Endothelial cell of umbilical vein (primary cell): ENCODE results near the gene ANAPC7. TPM values are rescaled to one million over a fixed set of nuclear protein-coding genes. Genes with fewer than 3 reads are reported as not detected.

ENCODE experiments used
- BruUV-seq: library from RNA; stranded (reverse); fragments of 400-500 nt; replicated peaks from 2 replicates; lab custom pipeline; 2021; lab: Mats Ljungman, UMichigan
- CTCF ChIA-PET: fragments of 300-600, 350-600 bp; sonication (Branson Sonifier 250); formaldehyde crosslinking; loops from one replicate; lab custom pipeline; 2021; ENCODE audit warnings: antibody characterized with exemption, inconsistent platforms; lab: Charles Lee
- POLR2A ChIA-PET: fragments of 300-600, 350-600 bp; sonication (Branson Sonifier 250); formaldehyde crosslinking; loops from one replicate; lab custom pipeline; 2021; ENCODE audit warnings: antibody characterized with exemption, inconsistent platforms; lab: Charles Lee
- DNase-seq: peaks from one replicate; pipeline ENCODE4 v3.0.0-alpha.2; 2011; ENCODE audit warnings: low read depth, low spot score
- FAIRE-seq: peaks from 2 replicates; lab custom pipeline; 2011; peaks lifted over from hg19 to GRCh38; lab: Jason Lieb, UNC
- H2AFZ ChIP-seq: 2 replicates; pipeline ENCODE4 v1.6.0; 2012; ENCODE audit warnings: low read depth, low read length, control low read depth, inconsistent platforms
- H3K27ac ChIP-seq: 2 replicates; pipeline ENCODE4 v1.5.1; 2011; ENCODE audit warnings: low read depth, mild to moderate bottlenecking, control low read depth, low read length, moderate library complexity; ENCODE audit not compliant: insufficient read depth
- H3K27me3 ChIP-seq, 2 experiments: 2 replicates each; pipeline versions ENCODE4 v1.6.0 to v1.6.1; 2011; ENCODE audit warnings: low read length in 2 of 2, mixed read lengths in 1 of 2; ENCODE audit not compliant: control insufficient read depth in 2 of 2, insufficient read depth in 2 of 2
- H3K36me3 ChIP-seq, 2 experiments: 2 replicates in 1 of 2; 3 replicates in 1 of 2; pipeline ENCODE4 v1.5.1; 2011; ENCODE audit warnings: low read length in 2 of 2, mild to moderate bottlenecking in 1 of 2, moderate library complexity in 1 of 2; ENCODE audit not compliant: control insufficient read depth in 2 of 2, insufficient read depth in 2 of 2; ENCODE audit errors: extremely low read depth in 1 of 2
- H3K4me1 ChIP-seq: 3 replicates; pipeline ENCODE4 v1.5.1; 2011; ENCODE audit warnings: mild to moderate bottlenecking, low read length; ENCODE audit not compliant: control insufficient read depth, insufficient read depth; ENCODE audit errors: extremely low read depth
- H3K4me2 ChIP-seq: 2 replicates; pipeline ENCODE4 v1.6.1; 2011; ENCODE audit warnings: low read length, control low read depth, mixed read lengths; ENCODE audit not compliant: insufficient read depth
- H3K4me3 ChIP-seq, 3 experiments: fragments of 200-600 bp in 1 of 3; sonication (generic), shearing (Covaris generic) in 1 of 3; replicated peaks in 1 of 3; 2 replicates each; pipeline ENCODE4 v1.5.1; 2011 to 2016; ENCODE audit warnings: control low read depth in 3 of 3, low read length in 3 of 3, mild to moderate bottlenecking in 2 of 3, inconsistent platforms in 1 of 3, low read depth in 1 of 3, moderate library complexity in 1 of 3; ENCODE audit not compliant: insufficient read depth in 1 of 3
- H3K79me2 ChIP-seq: 2 replicates; pipeline ENCODE4 v1.6.0; 2012; ENCODE audit warnings: low read length, inconsistent platforms; ENCODE audit not compliant: control insufficient read depth, insufficient read depth
- H3K9ac ChIP-seq: replicated peaks from 2 replicates; pipeline ENCODE3; 2011; ENCODE audit warnings: low read length, control low read depth; ENCODE audit not compliant: insufficient read depth; ENCODE audit errors: extremely low read depth
- H3K9me1 ChIP-seq: replicated peaks from 3 replicates; pipeline ENCODE4 v1.6.0; 2011; ENCODE audit warnings: mild to moderate bottlenecking, low read length; ENCODE audit not compliant: control insufficient read depth, insufficient read depth; ENCODE audit errors: extremely low read depth
- H3K9me3 ChIP-seq: replicated peaks from 2 replicates; pipeline ENCODE4 v1.5.1; 2012; ENCODE audit warnings: low read length, inconsistent platforms; ENCODE audit not compliant: control insufficient read depth, insufficient read depth
- H4K20me1 ChIP-seq: replicated peaks from 2 replicates; pipeline ENCODE3; 2011; ENCODE audit warnings: mild to moderate bottlenecking, low read length; ENCODE audit not compliant: control insufficient read depth, insufficient read depth; ENCODE audit errors: extremely low read depth
- EZH2 ChIP-seq: IDR thresholded peaks from 2 replicates; pipeline ENCODE4 v1.6.1; 2012; ENCODE audit warnings: borderline replicate concordance, low read depth, mild to moderate bottlenecking, moderate library complexity, low read length, inconsistent platforms; ENCODE audit not compliant: severe bottlenecking
- FOS ChIP-seq: IDR thresholded peaks from 2 replicates; pipeline ENCODE4 v1.6.1; 2011; ENCODE audit warnings: mild to moderate bottlenecking, low read length, moderate library complexity, borderline replicate concordance; ENCODE audit not compliant: insufficient read depth
- JUN ChIP-seq: IDR thresholded peaks from 2 replicates; pipeline ENCODE4 v1.6.1; 2011; ENCODE audit warnings: borderline replicate concordance, low read depth; ENCODE audit not compliant: insufficient read length, insufficient read depth
- MYC ChIP-seq: IDR thresholded peaks from one replicate; pipeline ENCODE4 v1.6.1; 2011; ENCODE audit warnings: mild to moderate bottlenecking, low read depth, low read length
- POLR2AphosphoS5 ChIP-seq: IDR thresholded peaks from 2 replicates; pipeline ENCODE4 v1.6.1; 2012; ENCODE audit warnings: low read depth, mild to moderate bottlenecking, control low read depth, low read length, moderate library complexity; ENCODE audit not compliant: insufficient read depth
- dilution Hi-C: fragments of 300-500 bp; cut with MboI; formaldehyde crosslinking; loops from one replicate; pipeline ENCODE4 v1.15.0; 2019; ENCODE audit warnings: low sequenced_read_pairs; ENCODE audit not compliant: extremely low pct_ligation_motif_present
- intact Hi-C: fragments of 100-400 bp; cut with micrococcal nuclease; formaldehyde crosslinking; loops from one replicate; pipeline ENCODE4 v1.10.0; 2022
- polyA plus RNA-seq, 4 experiments: library from polyadenylated mRNA; depleted of rRNA in 3 of 4; stranded (reverse) in 3 of 4; unstranded in 1 of 4; fragments of >200 nt; gene quantifications; 2 replicates each; pipeline versions ENCODE4 v1.2.1 to v1.2.3, GENCODE V29; 2011 to 2012; ENCODE audit warnings: missing spikeins in 1 of 4
- total RNA-seq: library from RNA; stranded (reverse); gene quantifications from 2 replicates; pipeline ENCODE4 v1.2.3, GENCODE V29; 2021
- TF ChIP-seq, protein P1 (sequence below), 2 donors: IDR thresholded peaks; 1 replicate in 1 of 2; 2 replicates in 1 of 2; pipeline ENCODE4 v1.5.1; 2011; ENCODE audit warnings: low read length in 2 of 2, mild to moderate bottlenecking in 2 of 2, moderate library complexity in 2 of 2, control low read depth in 1 of 2, inconsistent platforms in 1 of 2, low read depth in 1 of 2; ENCODE audit not compliant: insufficient read depth in 1 of 2; ENCODE audit errors: extremely low read depth in 1 of 2
- TF ChIP-seq, protein P2 (sequence below): IDR thresholded peaks from 2 replicates; pipeline ENCODE4 v1.6.1; 2011; ENCODE audit not compliant: insufficient read depth, insufficient read length

Gene ANAPC7
- total and polyA plus RNA-seq, 2 donors (not counting 3 experiments of a cell fraction or from before 2014, with no cell fraction given), result 54.2 to 89.0 TPM

DNA sequence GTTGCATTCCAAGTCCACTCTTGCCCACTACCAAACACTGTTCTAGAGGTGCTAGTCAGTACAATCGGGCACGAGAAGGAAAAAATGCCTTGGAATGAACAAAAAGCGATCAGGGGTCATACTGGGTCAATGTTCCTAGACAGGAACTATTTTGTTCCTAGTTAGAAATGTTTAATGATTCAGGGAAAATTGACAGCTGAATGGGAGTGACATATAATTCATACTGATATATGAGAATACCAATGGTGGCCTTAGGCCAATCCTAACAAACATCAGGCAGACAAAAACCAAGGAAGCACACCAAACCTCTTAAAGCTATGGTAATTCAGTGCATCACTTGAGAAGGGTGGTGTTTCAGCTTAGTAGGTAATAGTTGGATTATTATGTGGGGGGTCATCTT, 51.1 kb downstream of the ANAPC7 start:
- CTCF ChIA-PET, result interaction anchor here (1.2 to 3.3 kb wide), 4 partner anchors 13 to 79 kb away, joined by 3 to 19 read pairs (median 4); no protein-coding TSS in a partner anchor
- TF ChIP-seq JUN, result peak; percentile 2
- TF ChIP-seq POLR2AphosphoS5, result no peak
- no TSS peak for BruUV-seq
- Histone ChIP-seq H3K36me3 (peaks cover 14 to 27% of the 10 kb centered on the region in 2 experiments), H4K20me1 (no peaks in the 10 kb centered on the region), H3K9me1 (no peaks in the 10 kb centered on the region), H2AFZ (no peak overlapping the region), H3K27ac (no peak overlapping the region), H3K27me3 (no peaks in the 10 kb centered on the region), H3K9me3 (no peaks in the 10 kb centered on the region), H3K4me3 (no peak overlapping the region), H3K4me2 (no peak overlapping the region), H3K79me2 (no peaks in the 10 kb centered on the region), H3K9ac (no peak overlapping the region), H3K4me1 (peaks cover 16% of the 10 kb centered on the region)
- POLR2A ChIA-PET, result interaction anchor here (0.7 kb wide), 1 partner anchor 63 kb away, joined by 3 read pairs; no protein-coding TSS in a partner anchor
- intact Hi-C loops (loop anchor here (5.0 kb wide), 2 partner anchors 45 to 250 kb away; no protein-coding TSS in a partner anchor), dilution Hi-C loops (no loop called here)
- DNase-seq (peak; percentile 75), FAIRE-seq (peak; percentile 69)

DNA sequence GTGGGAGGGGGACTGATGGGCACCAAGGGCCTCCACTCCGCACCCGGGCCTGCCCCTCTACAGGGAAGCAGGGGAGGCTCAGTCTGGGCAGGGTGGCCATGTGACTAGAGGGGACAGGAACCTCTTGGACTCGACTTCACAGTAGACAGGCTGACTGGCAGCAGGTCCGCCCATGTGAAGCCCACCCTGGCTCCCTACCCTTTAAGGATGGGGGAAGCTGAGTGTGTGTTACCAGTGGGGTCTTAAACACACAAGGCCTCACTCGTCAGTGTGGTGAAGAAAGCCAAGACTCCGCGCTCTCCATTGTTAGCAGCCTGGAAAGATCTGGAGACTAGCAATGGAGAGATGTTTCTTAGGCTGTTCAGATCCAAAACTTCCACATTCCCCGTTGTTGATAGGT, 52.4 kb downstream of the ANAPC7 start:
- no TSS peak for BruUV-seq
- Histone ChIP-seq H3K36me3 (peaks cover 19 to 29% of the 10 kb centered on the region in 2 experiments), H3K9ac (no peak overlapping the region), H3K79me2 (no peaks in the 10 kb centered on the region), H3K27ac (no peak overlapping the region), H3K9me1 (no peaks in the 10 kb centered on the region), H3K4me2 (no peak overlapping the region), H3K27me3 (no peaks in the 10 kb centered on the region), H3K4me3 (no peak overlapping the region), H4K20me1 (no peaks in the 10 kb centered on the region), H3K4me1 (peaks cover 16% of the 10 kb centered on the region), H2AFZ (no peak overlapping the region), H3K9me3 (no peaks in the 10 kb centered on the region)
- ChIA-PET POLR2A (no interaction called here), CTCF (interaction anchor here (0.6 kb wide), 1 partner anchor 80 kb away, joined by 3 read pairs; no protein-coding TSS in a partner anchor)
- TF ChIP-seq FOS (no peak), MYC (no peak), EZH2 (no peak), POLR2AphosphoS5 (no peak)
- TF ChIP-seq, protein P1, sequence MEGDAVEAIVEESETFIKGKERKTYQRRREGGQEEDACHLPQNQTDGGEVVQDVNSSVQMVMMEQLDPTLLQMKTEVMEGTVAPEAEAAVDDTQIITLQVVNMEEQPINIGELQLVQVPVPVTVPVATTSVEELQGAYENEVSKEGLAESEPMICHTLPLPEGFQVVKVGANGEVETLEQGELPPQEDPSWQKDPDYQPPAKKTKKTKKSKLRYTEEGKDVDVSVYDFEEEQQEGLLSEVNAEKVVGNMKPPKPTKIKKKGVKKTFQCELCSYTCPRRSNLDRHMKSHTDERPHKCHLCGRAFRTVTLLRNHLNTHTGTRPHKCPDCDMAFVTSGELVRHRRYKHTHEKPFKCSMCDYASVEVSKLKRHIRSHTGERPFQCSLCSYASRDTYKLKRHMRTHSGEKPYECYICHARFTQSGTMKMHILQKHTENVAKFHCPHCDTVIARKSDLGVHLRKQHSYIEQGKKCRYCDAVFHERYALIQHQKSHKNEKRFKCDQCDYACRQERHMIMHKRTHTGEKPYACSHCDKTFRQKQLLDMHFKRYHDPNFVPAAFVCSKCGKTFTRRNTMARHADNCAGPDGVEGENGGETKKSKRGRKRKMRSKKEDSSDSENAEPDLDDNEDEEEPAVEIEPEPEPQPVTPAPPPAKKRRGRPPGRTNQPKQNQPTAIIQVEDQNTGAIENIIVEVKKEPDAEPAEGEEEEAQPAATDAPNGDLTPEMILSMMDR (IDR thresholded peaks at IDR 0.05; ENCODE audit: extremely low read depth in 1 of 2, insufficient read depth in 1 of 2, low read depth in 1 of 2, low read length in 2 of 2), result no peak
- TF ChIP-seq, protein P2, sequence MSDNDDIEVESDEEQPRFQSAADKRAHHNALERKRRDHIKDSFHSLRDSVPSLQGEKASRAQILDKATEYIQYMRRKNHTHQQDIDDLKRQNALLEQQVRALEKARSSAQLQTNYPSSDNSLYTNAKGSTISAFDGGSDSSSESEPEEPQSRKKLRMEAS, result no peak
- no peak for DNase-seq
- no peak for FAIRE-seq
- intact Hi-C loops, result loop anchor here (5.0 kb wide), 2 partner anchors 44 to 249 kb away; no protein-coding TSS in a partner anchor
- dilution Hi-C loops, result no loop called here
